EL (cell line): ENCODE results near the gene FTH1.
A peak's percentile ranks its signal among the peaks of the same experiment; 100 is the strongest.

Source experiments
- DNase-seq: peaks from one replicate; pipeline ENCODE4 v3.0.0-alpha.2; 2016

The FTH1 gene

DNA sequence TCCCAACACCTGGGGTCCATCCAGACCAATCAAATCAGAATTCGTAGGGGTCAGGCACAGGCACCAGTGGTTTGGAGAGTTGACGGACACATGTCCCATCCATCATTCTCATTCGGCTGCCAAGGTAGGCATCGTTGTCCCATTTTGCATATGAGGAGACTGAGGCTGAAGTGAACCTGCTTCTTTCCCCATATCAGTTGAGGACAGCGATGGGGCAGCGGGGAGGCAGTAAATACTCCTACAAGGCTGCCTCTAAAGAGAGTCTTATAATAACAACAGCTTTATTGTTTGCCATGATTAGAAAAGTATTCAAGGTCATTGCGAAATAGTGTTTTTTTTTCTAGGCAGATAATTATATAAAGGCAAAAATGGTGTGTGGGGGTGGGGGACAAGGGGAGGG lies 18.9 kb downstream of the FTH1 start:
- no peak for DNase-seq

DNA sequence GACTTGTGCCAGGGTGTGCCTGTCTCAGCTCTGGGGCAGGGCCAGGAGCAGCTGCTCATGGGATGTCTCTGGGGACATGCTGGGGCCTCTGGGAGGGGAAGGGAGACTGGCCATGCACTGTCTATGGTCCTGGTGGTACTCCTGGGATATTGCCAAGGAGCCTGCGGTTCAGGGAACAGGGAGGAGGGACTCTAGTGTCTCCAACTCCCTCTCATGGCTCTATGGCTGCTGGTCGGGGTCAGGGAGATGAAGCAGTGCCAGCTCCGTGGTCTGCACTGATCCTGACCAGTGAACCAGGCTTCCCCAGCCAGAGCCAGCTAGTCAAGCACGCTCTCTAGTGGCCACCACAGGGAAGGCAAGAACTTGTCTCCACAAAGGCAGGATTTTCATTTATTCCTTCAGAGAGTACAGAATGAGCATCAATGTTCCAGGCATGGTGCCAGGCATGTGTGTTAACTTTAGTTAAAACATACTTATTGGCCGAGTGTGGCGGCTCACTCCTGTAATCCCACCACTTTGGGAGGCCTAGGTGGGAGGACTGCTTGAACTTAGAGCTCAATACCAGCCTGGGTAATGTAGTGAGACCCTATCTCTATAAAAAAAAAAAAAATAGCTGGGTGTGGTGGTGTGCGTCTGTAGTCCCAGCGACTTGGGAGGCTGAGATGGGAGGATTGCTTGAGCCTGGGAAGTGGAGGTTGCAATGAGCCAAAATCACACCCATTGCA lies 19.8 kb downstream of the FTH1 start:
- peak; percentile 84 for DNase-seq

GRCh38 chr11:61946894-61947293 lies 20.5 kb downstream of the FTH1 start:
- no peak for DNase-seq

DNA sequence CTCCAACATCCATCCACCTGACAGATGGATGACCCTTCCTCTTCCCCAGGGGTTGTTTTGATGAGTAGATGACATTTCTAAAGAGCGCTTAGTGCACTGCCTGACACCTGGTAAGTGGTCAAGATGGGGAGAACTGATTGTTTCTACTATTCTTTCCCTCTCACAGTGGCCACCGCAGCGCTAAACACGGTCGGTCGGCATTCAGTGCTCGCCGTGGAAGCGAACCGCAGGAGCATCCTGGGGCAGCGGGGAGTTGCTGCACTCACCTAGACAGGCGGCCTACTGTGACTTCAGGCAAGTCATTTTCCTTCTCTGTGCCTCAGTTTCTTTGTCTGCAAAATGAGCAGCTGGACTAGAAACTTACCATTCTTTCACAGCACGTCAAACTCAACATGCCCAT lies 22.2 kb downstream of the FTH1 start:
- no peak for DNase-seq

DNA sequence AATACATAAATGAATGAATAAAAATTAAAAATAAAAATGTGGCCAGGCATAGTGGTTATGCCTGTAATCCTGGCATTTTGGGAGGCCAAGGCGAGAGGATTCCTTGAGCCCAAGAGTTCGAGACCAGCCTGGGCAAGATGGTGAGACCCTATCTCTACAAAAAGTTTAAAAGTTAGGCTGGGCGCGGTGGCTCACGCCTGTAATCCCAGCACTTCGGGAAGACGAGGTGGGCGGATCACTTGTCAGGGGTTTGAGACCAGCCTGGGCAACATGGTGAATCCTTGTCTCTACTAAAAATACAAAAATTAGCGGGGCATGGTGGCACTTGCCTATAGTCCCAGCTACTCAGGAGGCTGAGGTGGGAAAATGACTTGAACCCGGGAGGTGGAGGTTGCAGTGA lies 27.0 kb downstream of the FTH1 start:
- DNase-seq: no peak

GRCh38 chr11:61935861-61936260 lies 31.6 kb downstream of the FTH1 start:
- DNase-seq: no peak

DNA sequence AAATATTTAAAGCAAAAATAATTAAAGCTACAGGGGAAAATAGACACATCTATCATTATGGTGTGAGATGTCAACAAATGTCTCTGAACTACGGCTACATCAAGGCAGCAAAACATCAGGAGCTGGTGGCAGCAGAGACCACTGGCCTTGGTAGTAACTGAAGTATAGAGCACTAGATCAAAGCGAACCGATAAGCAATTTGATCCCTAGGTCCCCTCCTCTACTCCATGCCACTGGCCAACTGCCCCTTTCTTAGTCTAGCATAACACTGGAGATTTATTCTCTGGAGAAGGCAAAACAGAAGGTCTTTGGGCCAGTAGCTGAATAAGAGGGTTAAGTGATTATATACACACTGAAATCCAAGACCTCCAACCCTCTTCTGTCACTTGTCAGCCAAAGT lies 36.5 kb downstream of the FTH1 start:
- DNase-seq: no peak

DNA sequence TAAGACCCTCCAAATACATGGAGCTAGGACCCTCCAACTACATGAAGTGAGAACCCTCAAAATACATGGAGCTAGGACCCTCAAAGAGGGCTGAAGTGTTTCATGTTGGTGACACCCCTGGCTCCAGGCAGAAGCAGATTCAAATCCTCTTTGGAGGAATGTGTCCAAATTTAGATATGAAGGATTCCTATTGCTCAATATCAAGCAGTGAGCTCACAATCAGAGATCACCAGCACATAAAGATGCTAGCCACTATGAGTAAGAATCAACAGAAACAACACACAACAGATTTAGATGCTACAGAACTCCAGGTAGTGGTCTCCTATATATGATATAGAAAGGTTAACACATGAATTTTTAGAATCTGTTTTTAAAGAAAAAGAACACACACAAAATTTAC lies 38.8 kb downstream of the FTH1 start:
- DNase-seq: no peak

- DNase-seq: no peak
Measured at GRCh38 chr11:61927501-61927900, 39.9 kb downstream of the FTH1 start.

DNA sequence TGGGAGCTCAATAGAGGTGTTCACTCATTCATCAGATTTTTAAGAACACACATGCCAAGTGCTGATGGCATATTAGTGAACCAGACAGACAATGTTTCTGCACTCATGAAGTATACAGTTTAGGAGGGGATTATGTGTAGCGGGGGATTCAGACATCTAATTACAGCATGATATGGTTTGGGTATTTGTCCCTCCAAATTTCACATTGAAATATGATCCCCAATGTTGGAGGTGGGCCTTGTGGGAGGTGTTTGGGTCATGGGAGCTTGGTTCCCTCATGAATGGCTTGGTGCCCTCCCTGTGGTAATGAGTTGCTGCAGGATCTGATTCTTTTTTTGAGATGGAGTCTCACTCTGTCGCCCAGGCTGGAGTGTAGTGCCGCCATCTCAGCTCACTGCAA lies 41.2 kb downstream of the FTH1 start:
- no peak for DNase-seq

- no peak for DNase-seq
Measured at GRCh38 chr11:61925736-61926135, 41.7 kb downstream of the FTH1 start.

- no peak for DNase-seq
Measured at GRCh38 chr11:61924064-61924455, 43.4 kb downstream of the FTH1 start.

- no peak for DNase-seq
Measured at GRCh38 chr11:61923166-61924063, 44.0 kb downstream of the FTH1 start.

DNA sequence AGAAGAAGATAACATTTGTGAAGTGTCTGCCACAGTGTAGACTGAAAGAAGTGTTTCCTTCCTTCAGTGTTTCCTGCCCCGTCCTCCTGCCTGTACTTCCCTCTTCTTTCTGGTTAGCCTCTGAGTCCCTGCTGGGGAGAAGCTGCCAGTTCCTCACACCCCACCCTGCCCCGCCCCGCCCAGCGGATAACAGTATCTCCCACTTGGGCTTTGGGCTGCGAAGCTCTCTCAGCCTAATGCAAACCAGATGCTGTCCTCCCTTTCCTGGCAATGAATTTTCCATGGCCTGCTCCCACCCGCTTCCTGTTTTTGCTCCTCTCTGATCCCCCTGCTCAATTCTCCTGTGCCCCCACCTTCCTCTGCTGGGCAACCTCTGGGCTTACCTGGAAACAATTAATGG lies 44.9 kb downstream of the FTH1 start:
- peak; percentile 68 for DNase-seq

GRCh38 chr11:61921446-61921845 lies 46.0 kb downstream of the FTH1 start:
- DNase-seq: no peak

- DNase-seq: no peak
Measured at GRCh38 chr11:61919705-61920631, 47.5 kb downstream of the FTH1 start.

- DNase-seq: no peak
Measured at GRCh38 chr11:61918938-61919704, 48.3 kb downstream of the FTH1 start.

DNA sequence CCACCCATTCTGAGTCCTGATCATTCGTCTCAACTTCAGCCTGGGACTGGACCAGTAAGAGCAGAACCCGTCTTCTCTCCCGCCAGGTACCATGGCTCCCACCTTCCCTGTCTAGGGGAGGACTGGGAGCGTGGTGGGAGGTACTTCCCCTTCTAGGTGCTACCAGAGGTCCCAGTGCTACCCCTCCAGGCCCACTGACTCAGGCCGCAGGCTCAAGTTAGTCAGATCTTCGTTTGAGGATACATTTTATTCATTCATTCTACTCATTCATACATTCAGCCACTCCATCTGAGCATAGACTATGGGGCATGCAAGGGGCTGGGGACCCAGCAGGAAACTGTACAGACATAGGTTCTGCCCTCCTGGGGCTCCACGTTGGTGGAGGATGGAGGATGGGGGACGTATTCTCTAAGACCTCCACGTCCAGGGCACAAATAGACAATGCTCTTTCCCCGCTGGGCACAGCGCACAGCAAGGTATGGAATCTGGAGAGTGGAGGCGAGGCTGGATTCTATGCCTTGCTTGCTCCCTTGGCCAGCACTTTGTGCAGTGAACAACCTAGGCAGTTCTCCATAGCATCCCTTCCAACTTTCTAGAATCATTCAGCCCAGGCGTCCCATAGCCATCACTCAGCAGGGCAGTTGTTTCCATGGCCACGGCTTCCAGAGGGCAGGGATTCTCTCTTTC lies 49.0 kb downstream of the FTH1 start:
- no peak for DNase-seq

GRCh38 chr11:61917334-61918109 lies 49.9 kb downstream of the FTH1 start, which contains the start of gene RAB3IL1:
Gene RAB3IL1 (minus strand): TSS chr11:61917566. CDS start chr11:61917367, 199 bp downstream.
- DNase-seq: peak; percentile 47

GRCh38 chr11:61916737-61917333 lies 50.6 kb downstream of the FTH1 start:
- no peak for DNase-seq
